Stomach (tissue), 4 donors: ENCODE measurements around the gene FOXC2.

Experiments
- EP300 ChIP-seq: sonication (generic); formaldehyde crosslinking; IDR thresholded peaks from one replicate; pipeline ENCODE4 v1.6.1; 2017; ENCODE audit warnings: antibody characterized with exemption
- POLR2A ChIP-seq, 4 donors: fragments of 450-650 bp; IDR thresholded peaks; one replicate each; pipeline ENCODE4 v1.6.1; 2016; ENCODE audit warnings: antibody characterized with exemption in 4 of 4, control low read depth in 2 of 4, mild to moderate bottlenecking in 1 of 4, moderate library complexity in 1 of 4
- POLR2AphosphoS5 ChIP-seq, 3 donors: sonication (generic); formaldehyde crosslinking; IDR thresholded peaks; one replicate each; pipeline ENCODE4 v1.6.1; 2016; ENCODE audit warnings: antibody characterized with exemption in 3 of 3
- TF ChIP-seq, protein P1 (sequence below), 7 experiments: fragments of 450-650 bp in 4 of 7; fragments of 200-600 bp in 3 of 7; sonication (generic) in 3 of 7; IDR thresholded peaks; one replicate each; pipeline ENCODE4 v1.5.1; 2016 to 2019; ENCODE audit warnings: antibody characterized with exemption in 7 of 7, control low read depth in 2 of 7, mild to moderate bottlenecking in 1 of 7

DNA sequence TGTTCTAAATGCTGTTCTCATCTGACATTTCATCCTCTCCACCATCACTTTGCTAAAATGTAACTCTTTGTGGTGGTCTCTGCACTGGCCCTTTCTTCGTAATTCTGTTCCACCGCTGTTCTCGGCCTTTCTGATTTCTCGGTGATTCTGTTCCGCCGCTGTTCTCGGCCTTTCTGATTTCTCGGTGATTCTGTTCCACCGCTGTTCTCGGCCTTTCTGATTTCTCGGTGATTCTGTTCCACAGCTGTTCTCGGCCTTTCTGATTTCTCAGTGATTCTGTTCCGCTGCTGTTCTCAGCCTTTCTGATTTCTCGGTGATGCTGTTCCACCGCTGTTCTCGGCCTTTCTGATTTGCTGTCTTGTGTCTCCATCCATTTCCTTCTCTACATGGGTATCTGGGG lies 44.0 kb upstream of the FOXC2 start:
- TF ChIP-seq, protein P1, sequence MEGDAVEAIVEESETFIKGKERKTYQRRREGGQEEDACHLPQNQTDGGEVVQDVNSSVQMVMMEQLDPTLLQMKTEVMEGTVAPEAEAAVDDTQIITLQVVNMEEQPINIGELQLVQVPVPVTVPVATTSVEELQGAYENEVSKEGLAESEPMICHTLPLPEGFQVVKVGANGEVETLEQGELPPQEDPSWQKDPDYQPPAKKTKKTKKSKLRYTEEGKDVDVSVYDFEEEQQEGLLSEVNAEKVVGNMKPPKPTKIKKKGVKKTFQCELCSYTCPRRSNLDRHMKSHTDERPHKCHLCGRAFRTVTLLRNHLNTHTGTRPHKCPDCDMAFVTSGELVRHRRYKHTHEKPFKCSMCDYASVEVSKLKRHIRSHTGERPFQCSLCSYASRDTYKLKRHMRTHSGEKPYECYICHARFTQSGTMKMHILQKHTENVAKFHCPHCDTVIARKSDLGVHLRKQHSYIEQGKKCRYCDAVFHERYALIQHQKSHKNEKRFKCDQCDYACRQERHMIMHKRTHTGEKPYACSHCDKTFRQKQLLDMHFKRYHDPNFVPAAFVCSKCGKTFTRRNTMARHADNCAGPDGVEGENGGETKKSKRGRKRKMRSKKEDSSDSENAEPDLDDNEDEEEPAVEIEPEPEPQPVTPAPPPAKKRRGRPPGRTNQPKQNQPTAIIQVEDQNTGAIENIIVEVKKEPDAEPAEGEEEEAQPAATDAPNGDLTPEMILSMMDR (IDR thresholded peaks at IDR 0.05), result no peak
- TF ChIP-seq POLR2A (IDR thresholded peaks at IDR 0.05) (no peak), POLR2AphosphoS5 (IDR thresholded peaks at IDR 0.05) (no peak), EP300 (no peak)
